Measurements from ENCODE around the gene GLDN. TPM values are rescaled to one million over a fixed set of nuclear protein-coding genes. Genes with fewer than 3 reads are reported as not detected.

Gene GLDN
- total RNA-seq, 1 experiment from 2014 or later, result 0.82 TPM

DNA sequence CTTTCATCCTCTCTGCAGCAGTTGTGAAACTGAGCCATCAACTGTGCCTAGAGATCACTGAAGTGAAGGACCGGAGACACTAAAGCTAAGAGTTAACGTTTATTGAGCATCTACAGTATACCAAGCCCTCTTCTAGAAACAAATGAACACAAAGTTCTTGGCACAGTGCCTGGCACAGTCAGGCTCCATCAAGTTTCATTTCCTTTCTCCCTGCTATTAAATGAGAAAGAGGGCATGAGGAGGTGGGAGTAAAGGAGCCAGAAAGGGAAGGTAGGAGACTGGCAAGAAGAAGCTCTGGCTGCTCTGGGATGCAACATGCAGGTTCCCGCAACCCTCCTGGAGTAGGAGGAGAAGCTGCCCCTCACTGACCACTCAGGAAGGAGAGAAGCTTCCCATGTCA, 33.6 kb upstream of the GLDN start:
- Mint-ChIP-seq H3K36me3 (ENCODE audit: insufficient read depth, unreplicated experiment) (no peaks in the 10 kb centered on the region), H3K4me1 (ENCODE audit: low read depth, unreplicated experiment) (peaks cover 3% of the 10 kb centered on the region), H3K27ac (ENCODE audit: unreplicated experiment) (no peak overlapping the region), H3K9me3 (ENCODE audit: unreplicated experiment) (no peaks in the 10 kb centered on the region), H3K4me3 (ENCODE audit: unreplicated experiment) (no peak overlapping the region), H3K27me3 (ENCODE audit: insufficient read depth, unreplicated experiment) (no peaks in the 10 kb centered on the region)
- TF ChIP-seq, protein P1, sequence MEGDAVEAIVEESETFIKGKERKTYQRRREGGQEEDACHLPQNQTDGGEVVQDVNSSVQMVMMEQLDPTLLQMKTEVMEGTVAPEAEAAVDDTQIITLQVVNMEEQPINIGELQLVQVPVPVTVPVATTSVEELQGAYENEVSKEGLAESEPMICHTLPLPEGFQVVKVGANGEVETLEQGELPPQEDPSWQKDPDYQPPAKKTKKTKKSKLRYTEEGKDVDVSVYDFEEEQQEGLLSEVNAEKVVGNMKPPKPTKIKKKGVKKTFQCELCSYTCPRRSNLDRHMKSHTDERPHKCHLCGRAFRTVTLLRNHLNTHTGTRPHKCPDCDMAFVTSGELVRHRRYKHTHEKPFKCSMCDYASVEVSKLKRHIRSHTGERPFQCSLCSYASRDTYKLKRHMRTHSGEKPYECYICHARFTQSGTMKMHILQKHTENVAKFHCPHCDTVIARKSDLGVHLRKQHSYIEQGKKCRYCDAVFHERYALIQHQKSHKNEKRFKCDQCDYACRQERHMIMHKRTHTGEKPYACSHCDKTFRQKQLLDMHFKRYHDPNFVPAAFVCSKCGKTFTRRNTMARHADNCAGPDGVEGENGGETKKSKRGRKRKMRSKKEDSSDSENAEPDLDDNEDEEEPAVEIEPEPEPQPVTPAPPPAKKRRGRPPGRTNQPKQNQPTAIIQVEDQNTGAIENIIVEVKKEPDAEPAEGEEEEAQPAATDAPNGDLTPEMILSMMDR (IDR thresholded peaks at IDR 0.05; ENCODE audit: insufficient read depth in 1 of 2, low read depth in 1 of 2, low read length in 1 of 2, severe bottlenecking in 1 of 2, unreplicated experiment in 1 of 2), result no peak
- H3K4me3 ChIP-seq (ENCODE audit: low read depth, low read length), result no peak overlapping the region
- BruUV-seq (replicated peaks), result no TSS peak
- no peaks in the 10 kb centered on the region for H3K9me3 ChIP-seq
- no peaks in the 10 kb centered on the region for H3K27me3 ChIP-seq (replicated peaks; ENCODE audit: control insufficient read depth, insufficient read depth, low read length)
- intact Hi-C loops (cut with micrococcal nuclease; ENCODE audit: unreplicated experiment), result no loop called here
- no peaks in the 10 kb centered on the region for H3K36me3 ChIP-seq (ENCODE audit: control insufficient read depth, insufficient read depth, low read length)
- POLR2A ChIA-PET, result no interaction called here
- CTCF ChIA-PET, result no interaction called here
- peaks cover 9% of the 10 kb centered on the region; the same call in 1 of the 2 replicates for H3K4me1 ChIP-seq
- no peak for DNase-seq

DNA sequence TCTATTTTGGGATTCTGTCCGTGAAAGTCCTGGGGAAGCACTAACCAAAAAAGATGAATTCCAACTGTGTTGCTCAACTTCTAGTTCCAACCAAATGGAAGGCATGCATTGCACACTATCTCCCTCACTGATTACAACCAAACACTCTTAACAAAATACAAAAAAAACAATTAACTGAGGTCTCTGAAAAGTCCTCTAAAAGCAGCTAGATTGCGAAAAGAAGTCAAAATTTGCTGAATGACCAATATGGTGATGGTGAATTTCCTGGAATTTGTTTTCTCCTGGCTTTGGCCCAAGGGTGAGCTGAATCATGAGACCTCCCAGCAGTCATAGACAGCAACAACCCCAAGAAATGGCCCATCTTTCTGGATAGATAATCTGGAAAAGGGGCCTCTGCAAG, 31.4 kb upstream of the GLDN start:
- TF ChIP-seq, protein P1 (IDR thresholded peaks at IDR 0.05; ENCODE audit: insufficient read depth in 1 of 2, low read depth in 1 of 2, low read length in 1 of 2, severe bottlenecking in 1 of 2, unreplicated experiment in 1 of 2), result no peak
- Histone ChIP-seq H3K9me3 (no peaks in the 10 kb centered on the region), H3K27me3 (replicated peaks; ENCODE audit: control insufficient read depth, insufficient read depth, low read length) (no peaks in the 10 kb centered on the region), H3K4me3 (ENCODE audit: low read depth, low read length) (no peak overlapping the region), H3K4me1 (peaks cover 17% of the 10 kb centered on the region), H3K36me3 (ENCODE audit: control insufficient read depth, insufficient read depth, low read length) (no peaks in the 10 kb centered on the region)
- Mint-ChIP-seq H3K36me3 (ENCODE audit: insufficient read depth, unreplicated experiment) (no peaks in the 10 kb centered on the region), H3K27ac (ENCODE audit: unreplicated experiment) (no peak overlapping the region), H3K4me1 (ENCODE audit: low read depth, unreplicated experiment) (peaks cover 16% of the 10 kb centered on the region), H3K9me3 (ENCODE audit: unreplicated experiment) (no peaks in the 10 kb centered on the region), H3K27me3 (ENCODE audit: insufficient read depth, unreplicated experiment) (no peaks in the 10 kb centered on the region), H3K4me3 (ENCODE audit: unreplicated experiment) (no peak overlapping the region)
- ChIA-PET POLR2A (no interaction called here), CTCF (no interaction called here)
- intact Hi-C loops (cut with micrococcal nuclease; ENCODE audit: unreplicated experiment), result no loop called here
- no TSS peak for BruUV-seq (replicated peaks)
- DNase-seq, result no peak

DNA sequence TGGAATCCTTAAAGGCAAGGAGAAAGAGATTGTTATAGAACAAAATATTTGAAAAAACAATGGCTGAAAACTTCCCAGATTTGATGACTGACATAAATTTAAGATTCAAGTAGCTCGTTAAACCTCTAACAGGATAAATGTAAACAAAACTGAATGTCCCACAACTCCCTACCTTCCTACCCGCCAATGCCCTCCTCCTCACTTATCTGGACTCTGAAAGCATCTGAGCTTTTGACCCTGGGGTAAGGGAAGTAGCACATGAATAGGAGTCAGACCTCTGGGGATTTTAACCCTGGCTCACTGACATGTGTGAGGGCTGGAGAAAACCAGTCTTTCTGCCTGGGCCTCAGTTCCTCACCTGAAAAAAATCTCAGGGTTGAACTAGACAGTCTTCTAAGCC, 29.9 kb upstream of the GLDN start:
- DNase-seq, result no peak
- Mint-ChIP-seq H3K4me3 (ENCODE audit: unreplicated experiment) (no peak overlapping the region), H3K36me3 (ENCODE audit: insufficient read depth, unreplicated experiment) (no peaks in the 10 kb centered on the region), H3K9me3 (ENCODE audit: unreplicated experiment) (no peaks in the 10 kb centered on the region), H3K27me3 (ENCODE audit: insufficient read depth, unreplicated experiment) (no peaks in the 10 kb centered on the region), H3K4me1 (ENCODE audit: low read depth, unreplicated experiment) (peaks cover 19% of the 10 kb centered on the region), H3K27ac (ENCODE audit: unreplicated experiment) (no peak overlapping the region)
- TF ChIP-seq, protein P1 (IDR thresholded peaks at IDR 0.05; ENCODE audit: insufficient read depth in 1 of 2, low read depth in 1 of 2, low read length in 1 of 2, severe bottlenecking in 1 of 2, unreplicated experiment in 1 of 2), result no peak
- CTCF ChIA-PET, result no interaction called here
- intact Hi-C loops (cut with micrococcal nuclease; ENCODE audit: unreplicated experiment), result no loop called here
- H3K27me3 ChIP-seq (replicated peaks; ENCODE audit: control insufficient read depth, insufficient read depth, low read length), result no peaks in the 10 kb centered on the region
- no peaks in the 10 kb centered on the region for H3K36me3 ChIP-seq (ENCODE audit: control insufficient read depth, insufficient read depth, low read length)
- H3K9me3 ChIP-seq, result no peaks in the 10 kb centered on the region
- BruUV-seq (replicated peaks), result no TSS peak
- no peak overlapping the region for H3K4me3 ChIP-seq (ENCODE audit: low read depth, low read length)
- POLR2A ChIA-PET, result no interaction called here
- peaks cover 24% of the 10 kb centered on the region for H3K4me1 ChIP-seq
